CD14-positive monocyte (primary cell): Measurements from ENCODE around the gene EXOSC10. TPM values are rescaled to one million over a fixed set of nuclear protein-coding genes. Genes with fewer than 3 reads are reported as not detected.

Experiments
- DNase-seq, 3 donors: peaks; one replicate each; pipeline ENCODE4 v3.0.0-alpha.2; 2011 to 2022
- H2AFZ ChIP-seq: 2 replicates; pipeline ENCODE4 v1.6.0; 2012; ENCODE audit warnings: mild to moderate bottlenecking, low read depth, low read length, inconsistent platforms; ENCODE audit not compliant: insufficient read depth, poor library complexity, severe bottlenecking
- H3K27ac ChIP-seq, 2 donors: 1 replicate in 1 of 2; 2 replicates in 1 of 2; pipeline ENCODE4 v1.5.1; 2012 to 2013; ENCODE audit warnings: low read length in 2 of 2, control low read depth in 1 of 2, inconsistent platforms in 1 of 2, low read depth in 1 of 2, mild to moderate bottlenecking in 1 of 2
- H3K27me3 ChIP-seq, 2 donors: one replicate each; pipeline versions ENCODE4 v1.6.0 to v1.6.1; 2011 to 2013; ENCODE audit warnings: low read length in 2 of 2; ENCODE audit not compliant: control insufficient read depth in 2 of 2, insufficient read depth in 2 of 2
- H3K36me3 ChIP-seq, 2 donors: replicated peaks in 1 of 2; 1 replicate in 1 of 2; 2 replicates in 1 of 2; pipeline versions ENCODE4 v1.5.1 to v1.6.1; 2012 to 2013; ENCODE audit warnings: low read length in 2 of 2, control low read depth in 1 of 2, inconsistent platforms in 1 of 2, mild to moderate bottlenecking in 1 of 2; ENCODE audit not compliant: insufficient read depth in 2 of 2, control insufficient read depth in 1 of 2
- H3K4me1 ChIP-seq, 2 donors: 1 replicate in 1 of 2; 2 replicates in 1 of 2; pipeline versions ENCODE4 v1.5.1 to v1.6.1; 2012 to 2013; ENCODE audit warnings: low read length in 2 of 2, control low read depth in 1 of 2, inconsistent platforms in 1 of 2, mild to moderate bottlenecking in 1 of 2, moderate library complexity in 1 of 2; ENCODE audit not compliant: insufficient read depth in 2 of 2, control insufficient read depth in 1 of 2
- H3K4me2 ChIP-seq: replicated peaks from 2 replicates; pipeline ENCODE3; 2012; ENCODE audit warnings: low read length, moderate library complexity, mild to moderate bottlenecking; ENCODE audit not compliant: poor library complexity, severe bottlenecking; ENCODE audit errors: extremely low read depth
- H3K4me3 ChIP-seq, 3 experiments: fragments of 200-600 bp in 1 of 3; sonication (generic) in 1 of 3; replicated peaks in 1 of 3; 1 replicate in 2 of 3; 2 replicates in 1 of 3; pipeline ENCODE4 v1.5.1; 2011 to 2013; ENCODE audit warnings: low read length in 3 of 3, mild to moderate bottlenecking in 3 of 3, control low read depth in 2 of 3, low read depth in 2 of 3, inconsistent platforms in 1 of 3, moderate library complexity in 1 of 3
- H3K79me2 ChIP-seq: 2 replicates; pipeline ENCODE4 v1.6.0; 2012; ENCODE audit warnings: mild to moderate bottlenecking, control low read depth, inconsistent platforms, low read length, moderate library complexity; ENCODE audit not compliant: insufficient read depth
- H3K9ac ChIP-seq: 2 replicates; pipeline ENCODE4 v1.6.0; 2017; ENCODE audit warnings: low read length, mild to moderate bottlenecking; ENCODE audit not compliant: insufficient read depth, poor library complexity, severe bottlenecking
- H3K9me3 ChIP-seq, 2 donors: replicated peaks in 1 of 2; 1 replicate in 1 of 2; 2 replicates in 1 of 2; pipeline versions ENCODE4 v1.5.1 to v1.6.1; 2012 to 2013; ENCODE audit warnings: low read length in 2 of 2, control low read depth in 1 of 2; ENCODE audit not compliant: control insufficient read depth in 1 of 2, insufficient read depth in 1 of 2
- H4K20me1 ChIP-seq: 2 replicates; pipeline ENCODE4 v1.6.0; 2012; ENCODE audit warnings: mild to moderate bottlenecking, low read length, control low read depth, moderate library complexity; ENCODE audit not compliant: insufficient read depth
- H3K27ac Mint-ChIP-seq, 7 donors: one replicate each; pipeline ENCODE4 v1.8.0; 2020; ENCODE audit warnings: mild to moderate bottlenecking in 7 of 7, mixed read lengths in 7 of 7, moderate library complexity in 6 of 7, inconsistent platforms in 2 of 7
- H3K27me3 Mint-ChIP-seq, 3 donors: one replicate each; pipeline ENCODE4 v1.8.0; 2021 to 2022; ENCODE audit warnings: low read depth in 3 of 3, mild to moderate bottlenecking in 3 of 3, mixed read lengths in 3 of 3, moderate library complexity in 3 of 3, inconsistent platforms in 1 of 3
- H3K36me3 Mint-ChIP-seq, 2 donors: one replicate each; pipeline ENCODE4 v1.8.0; 2020; ENCODE audit warnings: mixed read lengths in 2 of 2, inconsistent platforms in 1 of 2, mild to moderate bottlenecking in 1 of 2
- H3K4me1 Mint-ChIP-seq: one replicate; pipeline ENCODE4 v1.8.0; 2020; ENCODE audit warnings: mild to moderate bottlenecking, mixed read lengths
- H3K4me3 Mint-ChIP-seq, 2 donors: one replicate each; pipeline ENCODE4 v1.8.0; 2020; ENCODE audit warnings: mild to moderate bottlenecking in 2 of 2, mixed read lengths in 2 of 2, moderate library complexity in 1 of 2
- H3K9me3 Mint-ChIP-seq, 7 donors: one replicate each; pipeline ENCODE4 v1.8.0; 2020 to 2022; ENCODE audit warnings: mixed read lengths in 7 of 7, mild to moderate bottlenecking in 6 of 7, moderate library complexity in 6 of 7, inconsistent platforms in 2 of 7
- WGBS: methylation state at CpG from one replicate; pipeline ENCODE4 v1.1.5; 2013; ENCODE audit warnings: missing lambda C conversion rate; ENCODE audit not compliant: insufficient coverage; 5-methylcytosine and 5-hydroxymethylcytosine counted together
- intact Hi-C, 2 donors: fragments of 100-400 bp; cut with micrococcal nuclease; formaldehyde crosslinking; loops; one replicate each; pipeline versions ENCODE4 v1.15.0 to v1.15.1; 2023
- polyA plus RNA-seq, 3 donors: library from polyadenylated mRNA; depleted of rRNA in 1 of 3; unstranded in 2 of 3; stranded (reverse) in 1 of 3; fragments of 300-500 nt in 2 of 3; fragments of >200 nt in 1 of 3; fragmentation: Illumina TruSeq in 2 of 3; gene quantifications; 1 replicate in 2 of 3; 2 replicates in 1 of 3; pipeline ENCODE4 v1.2.3, GENCODE V29; 2012 to 2021
- TF ChIP-seq, protein P1 (sequence below): fragments of 200-600 bp; IDR thresholded peaks from one replicate; pipeline ENCODE4 v1.8.0; 2022; ENCODE audit warnings: antibody characterized with exemption, mild to moderate bottlenecking

EXOSC10 gene
- polyA plus RNA-seq, 3 donors, result 24.0 to 66.3 (median 27.4) TPM

- no peaks in the 10 kb centered on the region for H3K4me1 ChIP-seq
- no peak for DNase-seq
- peaks cover 47 to 60% of the 10 kb centered on the region in 2 donors for H3K36me3 ChIP-seq
- WGBS, result no CpG with 5 or more reads among the region's 3 CpGs
- H3K4me2 ChIP-seq, result no peak overlapping the region
- no peak overlapping the region for H3K4me3 ChIP-seq
- no peaks in the 10 kb centered on the region for H3K79me2 ChIP-seq
- no peaks in the 10 kb centered on the region for H3K9me3 ChIP-seq
- TF ChIP-seq, protein P1, sequence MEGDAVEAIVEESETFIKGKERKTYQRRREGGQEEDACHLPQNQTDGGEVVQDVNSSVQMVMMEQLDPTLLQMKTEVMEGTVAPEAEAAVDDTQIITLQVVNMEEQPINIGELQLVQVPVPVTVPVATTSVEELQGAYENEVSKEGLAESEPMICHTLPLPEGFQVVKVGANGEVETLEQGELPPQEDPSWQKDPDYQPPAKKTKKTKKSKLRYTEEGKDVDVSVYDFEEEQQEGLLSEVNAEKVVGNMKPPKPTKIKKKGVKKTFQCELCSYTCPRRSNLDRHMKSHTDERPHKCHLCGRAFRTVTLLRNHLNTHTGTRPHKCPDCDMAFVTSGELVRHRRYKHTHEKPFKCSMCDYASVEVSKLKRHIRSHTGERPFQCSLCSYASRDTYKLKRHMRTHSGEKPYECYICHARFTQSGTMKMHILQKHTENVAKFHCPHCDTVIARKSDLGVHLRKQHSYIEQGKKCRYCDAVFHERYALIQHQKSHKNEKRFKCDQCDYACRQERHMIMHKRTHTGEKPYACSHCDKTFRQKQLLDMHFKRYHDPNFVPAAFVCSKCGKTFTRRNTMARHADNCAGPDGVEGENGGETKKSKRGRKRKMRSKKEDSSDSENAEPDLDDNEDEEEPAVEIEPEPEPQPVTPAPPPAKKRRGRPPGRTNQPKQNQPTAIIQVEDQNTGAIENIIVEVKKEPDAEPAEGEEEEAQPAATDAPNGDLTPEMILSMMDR, result no peak
- intact Hi-C loops, result no loop called here
- Mint-ChIP-seq H3K4me1 (no peaks in the 10 kb centered on the region), H3K9me3 (no peaks in the 10 kb centered on the region), H3K36me3 (peaks cover 50 to 63% of the 10 kb centered on the region in 2 donors), H3K27me3 (peaks cover 0 to 2% (median 1%) of the 10 kb centered on the region in 3 donors), H3K27ac (peak overlapping the region in 2 of 7 donors; percentile 62 to 63), H3K4me3 (no peak overlapping the region)
- H2AFZ ChIP-seq, result no peak overlapping the region
- H4K20me1 ChIP-seq, result peaks cover 59% of the 10 kb centered on the region
- H3K27ac ChIP-seq, result no peak overlapping the region
- no peak overlapping the region for H3K9ac ChIP-seq
- no peaks in the 10 kb centered on the region for H3K27me3 ChIP-seq
Observed at GRCh38 chr1:11028018-11028417, 71.7 kb downstream of the EXOSC10 start.

GRCh38 chr1:11027316-11027715 is 72.4 kb downstream of the EXOSC10 start:
- Mint-ChIP-seq H3K36me3 (peaks cover 56 to 70% of the 10 kb centered on the region in 2 donors), H3K9me3 (no peaks in the 10 kb centered on the region), H3K27ac (peak overlapping the region in 1 of 7 donors; percentile 10), H3K27me3 (peaks cover 0 to 2% (median 1%) of the 10 kb centered on the region in 3 donors), H3K4me3 (no peak overlapping the region), H3K4me1 (no peaks in the 10 kb centered on the region)
- H3K27me3 ChIP-seq, result no peaks in the 10 kb centered on the region
- no peak overlapping the region for H3K4me2 ChIP-seq
- no peak overlapping the region for H3K4me3 ChIP-seq
- intact Hi-C loops, result no loop called here
- H3K27ac ChIP-seq, result no peak overlapping the region
- H3K4me1 ChIP-seq, result no peaks in the 10 kb centered on the region
- H3K79me2 ChIP-seq, result no peaks in the 10 kb centered on the region
- H3K36me3 ChIP-seq, result peaks cover 53 to 67% of the 10 kb centered on the region in 2 donors
- no peak overlapping the region for H3K9ac ChIP-seq
- H3K9me3 ChIP-seq, result no peaks in the 10 kb centered on the region
- H4K20me1 ChIP-seq, result peaks cover 61% of the 10 kb centered on the region
- 80% methylated on average over 1 of the region's 6 CpGs for WGBS
- no peak overlapping the region for H2AFZ ChIP-seq
- TF ChIP-seq, protein P1, result no peak
- no peak for DNase-seq
